Neural cell (in vitro differentiated cells): ENCODE data around the gene NECAB3.

ENCODE experiments used
- EP300 ChIP-seq: fragments of 450-650 bp; conservative IDR thresholded peaks from 2 replicates; pipeline ENCODE4 v1.6.1; 2014; ENCODE audit warnings: antibody characterized with exemption, mild to moderate bottlenecking, moderate library complexity; ENCODE audit not compliant: poor library complexity, severe bottlenecking
- EZH2 ChIP-seq: fragments of 200-600, 300-800 bp; shearing (Covaris generic), sonication (generic); IDR thresholded peaks from 2 replicates; pipeline ENCODE4 v1.6.1; 2014; ENCODE audit warnings: antibody characterized with exemption, low read length, borderline replicate concordance, mild to moderate bottlenecking; ENCODE audit not compliant: insufficient read depth, poor library complexity, severe bottlenecking
- MXI1 ChIP-seq: fragments of 450-650 bp; conservative IDR thresholded peaks from 2 replicates; pipeline ENCODE4 v1.6.1; 2014; ENCODE audit warnings: antibody characterized with exemption, mild to moderate bottlenecking; ENCODE audit not compliant: poor library complexity, severe bottlenecking
- POLR2AphosphoS5 ChIP-seq: IDR thresholded peaks from 2 replicates; pipeline ENCODE4 v1.6.1; 2012
- RAD21 ChIP-seq: fragments of 450-650 bp; conservative IDR thresholded peaks from 2 replicates; pipeline ENCODE4 v1.6.1; 2014; ENCODE audit warnings: antibody characterized with exemption, mild to moderate bottlenecking, moderate library complexity
- REST ChIP-seq: IDR thresholded peaks from 2 replicates; pipeline ENCODE4 v1.6.1; 2012; ENCODE audit warnings: borderline replicate concordance
- SMC3 ChIP-seq: fragments of 450-650 bp; conservative IDR thresholded peaks from 2 replicates; pipeline ENCODE4 v1.6.1; 2014; ENCODE audit warnings: antibody characterized with exemption, mild to moderate bottlenecking, moderate library complexity; ENCODE audit not compliant: poor library complexity
- TAF1 ChIP-seq: IDR thresholded peaks from 2 replicates; pipeline ENCODE4 v1.6.1; 2012; ENCODE audit warnings: low read depth
- TF ChIP-seq, protein P1 (sequence below): fragments of 450-650 bp; IDR thresholded peaks from 2 replicates; pipeline ENCODE4 v1.5.1; 2014; ENCODE audit warnings: antibody characterized with exemption, mild to moderate bottlenecking, moderate library complexity; ENCODE audit not compliant: poor library complexity, severe bottlenecking

DNA sequence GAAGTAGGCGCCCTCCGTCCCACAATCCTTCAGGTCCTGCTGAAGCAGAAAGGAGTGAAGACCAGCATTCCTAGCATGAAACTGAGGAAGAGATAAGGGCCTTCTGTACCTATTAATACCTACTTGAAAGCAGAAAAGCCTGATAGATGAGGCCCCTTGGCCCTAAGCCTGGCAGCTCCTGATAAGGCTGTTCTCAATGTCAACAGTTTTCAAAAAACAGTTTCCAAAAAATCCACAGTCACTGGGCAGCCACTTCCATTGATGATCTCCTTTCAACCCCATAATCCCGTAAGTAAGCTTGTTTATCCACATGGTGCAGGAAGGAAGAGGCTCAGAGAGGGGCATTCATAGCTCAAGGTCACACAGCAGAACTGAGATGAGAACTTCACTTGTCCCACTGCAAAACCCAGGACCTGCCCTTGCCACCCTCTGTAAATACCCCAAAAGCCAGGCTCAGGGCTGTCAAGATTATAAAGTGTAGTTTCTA, 14.8 kb upstream of the NECAB3 start:
- TF ChIP-seq, protein P1, sequence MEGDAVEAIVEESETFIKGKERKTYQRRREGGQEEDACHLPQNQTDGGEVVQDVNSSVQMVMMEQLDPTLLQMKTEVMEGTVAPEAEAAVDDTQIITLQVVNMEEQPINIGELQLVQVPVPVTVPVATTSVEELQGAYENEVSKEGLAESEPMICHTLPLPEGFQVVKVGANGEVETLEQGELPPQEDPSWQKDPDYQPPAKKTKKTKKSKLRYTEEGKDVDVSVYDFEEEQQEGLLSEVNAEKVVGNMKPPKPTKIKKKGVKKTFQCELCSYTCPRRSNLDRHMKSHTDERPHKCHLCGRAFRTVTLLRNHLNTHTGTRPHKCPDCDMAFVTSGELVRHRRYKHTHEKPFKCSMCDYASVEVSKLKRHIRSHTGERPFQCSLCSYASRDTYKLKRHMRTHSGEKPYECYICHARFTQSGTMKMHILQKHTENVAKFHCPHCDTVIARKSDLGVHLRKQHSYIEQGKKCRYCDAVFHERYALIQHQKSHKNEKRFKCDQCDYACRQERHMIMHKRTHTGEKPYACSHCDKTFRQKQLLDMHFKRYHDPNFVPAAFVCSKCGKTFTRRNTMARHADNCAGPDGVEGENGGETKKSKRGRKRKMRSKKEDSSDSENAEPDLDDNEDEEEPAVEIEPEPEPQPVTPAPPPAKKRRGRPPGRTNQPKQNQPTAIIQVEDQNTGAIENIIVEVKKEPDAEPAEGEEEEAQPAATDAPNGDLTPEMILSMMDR: no peak
- no peak for TF ChIP-seq POLR2AphosphoS5
- TF ChIP-seq MXI1: no peak
- no peak for TF ChIP-seq EP300
- TF ChIP-seq SMC3: no peak
- TF ChIP-seq EZH2: no peak
- no peak for TF ChIP-seq RAD21
- TF ChIP-seq TAF1: no peak
- no peak for TF ChIP-seq REST
